IMR-90 (cell line): ENCODE results near the gene UNC13B. TPM values are rescaled to one million over a fixed set of nuclear protein-coding genes. Genes with fewer than 3 reads are reported as not detected.

Source experiments
- ATAC-seq: fragments of 200-7000 bp; cut with Tn5 transposase; 2 replicates; pipeline ENCODE4 v1.9.1; 2020; ENCODE audit warnings: low read depth, mild to moderate bottlenecking, moderate library complexity
- BruUV-seq: library from RNA; stranded (reverse); fragments of 400-500 nt; replicated peaks from 2 replicates; lab custom pipeline; 2021; lab: Mats Ljungman, UMichigan
- CTCF ChIA-PET: fragments of 300-600 bp; formaldehyde crosslinking; extraction: SDS; loops from one replicate; lab custom pipeline; 2021; ENCODE audit warnings: antibody characterized with exemption; lab: Yijun Ruan, JAX
- POLR2A ChIA-PET: fragments of 300-600 bp; sonication (Branson Sonifier 250); formaldehyde crosslinking; loops from one replicate; lab custom pipeline; 2022; ENCODE audit warnings: antibody characterized with exemption; ENCODE audit not compliant: unreplicated experiment; lab: Charles Lee
- DNase-seq: peaks from one replicate; pipeline ENCODE4 v3.0.0; 2013
- H2AFZ ChIP-seq: replicated peaks from 2 replicates; pipeline ENCODE3; 2013; ENCODE audit warnings: low read length, mild to moderate bottlenecking; ENCODE audit not compliant: poor library complexity
- H2AK5ac ChIP-seq: 2 replicates; pipeline ENCODE4 v1.6.1; 2013; ENCODE audit warnings: low read depth, low read length, inconsistent platforms
- H2AK9ac ChIP-seq: replicated peaks from 2 replicates; pipeline ENCODE3; 2013; ENCODE audit warnings: mild to moderate bottlenecking, low read depth, low read length, moderate library complexity; ENCODE audit not compliant: poor library complexity
- H2BK120ac ChIP-seq: 2 replicates; pipeline ENCODE4 v1.6.1; 2013; ENCODE audit warnings: low read depth, low read length, inconsistent platforms
- H2BK15ac ChIP-seq: 3 replicates; pipeline ENCODE4 v1.6.1; 2013; ENCODE audit warnings: low read depth, low read length, inconsistent platforms
- H2BK20ac ChIP-seq: 2 replicates; pipeline ENCODE4 v1.6.1; 2013; ENCODE audit warnings: low read depth, mild to moderate bottlenecking, inconsistent platforms, low read length, moderate library complexity
- H2BK5ac ChIP-seq: 2 replicates; pipeline ENCODE4 v1.6.1; 2013; ENCODE audit warnings: mild to moderate bottlenecking, low read depth, low read length, inconsistent platforms; ENCODE audit not compliant: poor library complexity, severe bottlenecking
- H3K14ac ChIP-seq: replicated peaks from 2 replicates; pipeline ENCODE4 v1.6.1; 2013; ENCODE audit warnings: low read depth, low read length, inconsistent platforms
- H3K18ac ChIP-seq: 2 replicates; pipeline ENCODE4 v1.6.1; 2013; ENCODE audit warnings: low read depth, low read length, control low read depth
- H3K23ac ChIP-seq: 2 replicates; pipeline ENCODE4 v1.6.1; 2013; ENCODE audit warnings: low read depth, low read length, inconsistent platforms
- H3K27ac ChIP-seq: 2 replicates; pipeline ENCODE4 v1.5.1; 2013; ENCODE audit warnings: mild to moderate bottlenecking, control low read depth, low read length; ENCODE audit not compliant: insufficient read depth
- H3K27me3 ChIP-seq: 2 replicates; pipeline ENCODE4 v1.6.1; 2013; ENCODE audit warnings: low read length; ENCODE audit not compliant: control insufficient read depth, insufficient read depth
- H3K36me3 ChIP-seq: 2 replicates; pipeline ENCODE4 v1.6.1; 2013; ENCODE audit warnings: low read length, mixed read lengths; ENCODE audit not compliant: control insufficient read depth, insufficient read depth
- H3K4ac ChIP-seq: 2 replicates; pipeline ENCODE4 v1.6.1; 2013; ENCODE audit warnings: low read depth, low read length, inconsistent platforms
- H3K4me1 ChIP-seq: 2 replicates; pipeline ENCODE4 v1.6.1; 2013; ENCODE audit warnings: low read length, mixed read lengths; ENCODE audit not compliant: control insufficient read depth, insufficient read depth
- H3K4me2 ChIP-seq: 2 replicates; pipeline ENCODE4 v1.6.1; 2013; ENCODE audit warnings: low read depth, mild to moderate bottlenecking, control low read depth, low read length, moderate library complexity
- H3K4me3 ChIP-seq: 2 replicates; pipeline ENCODE4 v1.5.1; 2013; ENCODE audit warnings: low read depth, mild to moderate bottlenecking, control low read depth, low read length, moderate library complexity; ENCODE audit not compliant: insufficient read depth
- H3K56ac ChIP-seq: 2 replicates; pipeline ENCODE4 v1.6.1; 2013; ENCODE audit warnings: low read length, inconsistent platforms; ENCODE audit not compliant: insufficient read depth; ENCODE audit errors: extremely low read depth
- H3K79me1 ChIP-seq, 2 experiments: 2 replicates each; pipeline ENCODE4 v1.6.1; 2013; ENCODE audit warnings: low read length in 2 of 2, inconsistent platforms in 1 of 2, low read depth in 1 of 2
- H3K9ac ChIP-seq: 2 replicates; pipeline ENCODE4 v1.6.1; 2013; ENCODE audit warnings: low read depth, low read length, control low read depth
- H3K9me1 ChIP-seq: 2 replicates; pipeline ENCODE4 v1.6.1; 2013; ENCODE audit warnings: low read length, inconsistent platforms; ENCODE audit not compliant: insufficient read depth
- H3K9me3 ChIP-seq: 2 replicates; pipeline ENCODE4 v1.6.1; 2013; ENCODE audit warnings: low read length; ENCODE audit not compliant: control insufficient read depth, insufficient read depth
- H4K20me1 ChIP-seq: 2 replicates; pipeline ENCODE4 v1.6.1; 2013; ENCODE audit warnings: low read length, inconsistent platforms; ENCODE audit not compliant: insufficient read depth
- H4K5ac ChIP-seq: 2 replicates; pipeline ENCODE4 v1.6.1; 2013; ENCODE audit warnings: mild to moderate bottlenecking, low read depth, low read length, control low read depth
- H4K8ac ChIP-seq, 2 experiments: 2 replicates each; pipeline ENCODE4 v1.6.1; 2013; ENCODE audit warnings: low read depth in 2 of 2, low read length in 2 of 2, control low read depth in 1 of 2, inconsistent platforms in 1 of 2
- H4K91ac ChIP-seq: 2 replicates; pipeline ENCODE4 v1.6.1; 2013; ENCODE audit warnings: low read depth, low read length, inconsistent platforms; ENCODE audit not compliant: insufficient read depth
- BHLHE40 ChIP-seq: fragments of 150-350 bp; IDR thresholded peaks from 2 replicates; pipeline ENCODE4 v1.6.1; 2016; ENCODE audit warnings: mild to moderate bottlenecking, low read depth, low read length
- CEBPB ChIP-seq: IDR thresholded peaks from 2 replicates; pipeline ENCODE4 v1.6.1; 2012; ENCODE audit warnings: low read depth, low read length, improper control_type of control experiment
- CHD1 ChIP-seq: IDR thresholded peaks from 2 replicates; pipeline ENCODE4 v1.6.1; 2012; ENCODE audit warnings: low read depth, low read length, improper control_type of control experiment
- FOS ChIP-seq: fragments of 150-350 bp; IDR thresholded peaks from 2 replicates; pipeline ENCODE4 v1.6.1; 2016; ENCODE audit warnings: low read depth, low read length
- MAZ ChIP-seq: IDR thresholded peaks from 2 replicates; pipeline ENCODE4 v1.6.1; 2012; ENCODE audit warnings: low read depth, mild to moderate bottlenecking, low read length, improper control_type of control experiment, moderate library complexity, borderline replicate concordance
- MXI1 ChIP-seq: IDR thresholded peaks from 2 replicates; pipeline ENCODE4 v1.6.1; 2012; ENCODE audit warnings: low read depth, mild to moderate bottlenecking, low read length, moderate library complexity, borderline replicate concordance
- POLR2A ChIP-seq: IDR thresholded peaks from 2 replicates; pipeline ENCODE4 v1.6.1; 2012; ENCODE audit warnings: mild to moderate bottlenecking, low read depth, low read length
- RAD21 ChIP-seq: IDR thresholded peaks from 2 replicates; pipeline ENCODE4 v1.6.1; 2012; ENCODE audit warnings: low read length, improper control_type of control experiment
- RCOR1 ChIP-seq: IDR thresholded peaks from 2 replicates; pipeline ENCODE4 v1.6.1; 2012; ENCODE audit warnings: mild to moderate bottlenecking, low read length, improper control_type of control experiment; ENCODE audit not compliant: insufficient replicate concordance
- WGBS, 2 experiments: methylation state at CpG; one replicate each; pipeline versions ENCODE4 v1.1.5 to v1.1.7; 2013; ENCODE audit warnings: missing lambda C conversion rate in 2 of 2; ENCODE audit not compliant: insufficient read length in 1 of 2; ENCODE audit errors: extremely low coverage in 2 of 2; 5-methylcytosine and 5-hydroxymethylcytosine counted together
- dilution Hi-C: fragments of 300-500 bp; cut with HindIII; formaldehyde crosslinking; loops from one replicate; pipeline ENCODE4 v1.14.3; 2018; ENCODE audit warnings: low sequenced_read_pairs; ENCODE audit not compliant: unreplicated experiment
- in situ Hi-C: fragments of 300-500 bp; cut with MboI; formaldehyde crosslinking; loops from 3 replicates; pipeline ENCODE4 v1.14.3; 2019; ENCODE audit warnings: low sequenced_read_pairs, inconsistent platforms, mixed read lengths
- intact Hi-C: fragments of 100-400 bp; cut with micrococcal nuclease; formaldehyde crosslinking; loops from 2 replicates; pipeline ENCODE4 v1.10.0; 2022
- polyA plus RNA-seq, 3 experiments: library from polyadenylated mRNA; depleted of rRNA; stranded (reverse); fragments of >200 nt; gene quantifications; 2 replicates each; pipeline ENCODE4 v1.2.3, GENCODE V29; 2012; ENCODE audit warnings: low replicate concordance in 1 of 3
- total RNA-seq: library from RNA; depleted of rRNA; stranded (reverse); fragments of >200 nt; gene quantifications from 2 replicates; pipeline ENCODE4 v1.2.3, GENCODE V29; 2012
- TF ChIP-seq, protein P1 (sequence below): fragments of 150-350 bp; IDR thresholded peaks from 2 replicates; pipeline ENCODE4 v1.6.1; 2017; ENCODE audit warnings: mild to moderate bottlenecking, antibody characterized with exemption, low read length, low read depth
- TF ChIP-seq, protein P2 (sequence below): conservative IDR thresholded peaks from 2 replicates; pipeline ENCODE4 v1.5.1; 2012; ENCODE audit warnings: mild to moderate bottlenecking, low read depth, low read length, improper control_type of control experiment
- TF ChIP-seq, protein P3 (sequence below): fragments of 150-350 bp; IDR thresholded peaks from 2 replicates; pipeline ENCODE4 v1.6.1; 2016; ENCODE audit warnings: low read depth, mild to moderate bottlenecking, low read length, moderate library complexity, borderline replicate concordance

UNC13B gene
- total and polyA plus RNA-seq, 2 of the 4 experiments (the other 2 are of a cell fraction): 7.5 to 14.3 TPM

DNA sequence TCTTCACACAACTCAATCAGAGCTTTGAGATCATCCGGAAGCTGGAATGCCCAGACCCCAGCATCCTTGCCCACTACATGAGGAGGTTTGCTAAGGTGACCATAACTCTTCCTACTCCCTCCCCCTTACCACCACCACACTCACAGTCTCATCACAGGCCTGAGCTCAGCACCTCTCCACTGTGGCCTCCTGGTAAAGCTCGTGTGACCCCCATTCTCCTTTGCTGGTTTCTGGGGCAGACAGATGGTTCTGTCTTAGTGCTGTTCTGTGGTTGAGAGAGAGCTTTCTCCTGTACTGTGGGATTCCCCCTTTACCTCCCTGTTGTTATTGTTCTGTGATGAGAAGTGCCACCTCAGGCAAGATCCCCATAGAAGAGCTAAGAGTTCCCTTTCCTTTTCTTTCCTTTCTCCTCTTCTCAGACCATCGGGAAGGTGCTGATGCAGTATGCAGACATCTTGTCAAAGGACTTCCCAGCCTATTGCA lies 235.4 kb downstream of the UNC13B start:
- Histone ChIP-seq H4K5ac (no peak overlapping the region), H3K18ac (no peak overlapping the region), H3K9me1 (peaks cover 2% of the 10 kb centered on the region; the same call in 1 of the 2 replicates), H2AK9ac (no peak overlapping the region), H2BK20ac (no peak overlapping the region), H3K23ac (no peak overlapping the region), H2BK120ac (no peak overlapping the region), H3K56ac (no peak overlapping the region), H3K4me3 (no peak overlapping the region), H2AK5ac (no peak overlapping the region), H3K9me3 (no peaks in the 10 kb centered on the region), H3K27ac (no peak overlapping the region), H3K36me3 (peaks cover 19% of the 10 kb centered on the region), H2AFZ (no peak overlapping the region), H4K8ac (no peak overlapping the region), H4K20me1 (no peaks in the 10 kb centered on the region), H3K4me2 (no peak overlapping the region), H3K27me3 (no peaks in the 10 kb centered on the region), H2BK5ac (no peak overlapping the region), H3K14ac (no peak overlapping the region), H3K4ac (no peak overlapping the region), H3K9ac (no peak overlapping the region), H4K91ac (no peak overlapping the region), H2BK15ac (no peak overlapping the region), H3K79me1 (no peaks in the 10 kb centered on the region), H3K4me1 (no peaks in the 10 kb centered on the region)
- in situ Hi-C loops (no loop called here), intact Hi-C loops (no loop called here), dilution Hi-C loops (no loop called here)
- ATAC-seq (no peak), DNase-seq (no peak)
- WGBS, 2 experiments: no CpG with 5 or more reads among the region's 3 CpGs
- CTCF ChIA-PET: interaction anchor here (0.6 kb wide), 1 partner anchor 331 kb away, joined by 3 read pairs; no protein-coding TSS in a partner anchor
- TF ChIP-seq, protein P1, sequence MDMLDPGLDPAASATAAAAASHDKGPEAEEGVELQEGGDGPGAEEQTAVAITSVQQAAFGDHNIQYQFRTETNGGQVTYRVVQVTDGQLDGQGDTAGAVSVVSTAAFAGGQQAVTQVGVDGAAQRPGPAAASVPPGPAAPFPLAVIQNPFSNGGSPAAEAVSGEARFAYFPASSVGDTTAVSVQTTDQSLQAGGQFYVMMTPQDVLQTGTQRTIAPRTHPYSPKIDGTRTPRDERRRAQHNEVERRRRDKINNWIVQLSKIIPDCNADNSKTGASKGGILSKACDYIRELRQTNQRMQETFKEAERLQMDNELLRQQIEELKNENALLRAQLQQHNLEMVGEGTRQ: no peak
- TF ChIP-seq CEBPB (no peak), POLR2A (no peak), CHD1 (no peak), MXI1 (no peak), RCOR1 (no peak), FOS (no peak), MAZ (no peak), BHLHE40 (no peak), RAD21 (no peak)
- TF ChIP-seq, protein P2, sequence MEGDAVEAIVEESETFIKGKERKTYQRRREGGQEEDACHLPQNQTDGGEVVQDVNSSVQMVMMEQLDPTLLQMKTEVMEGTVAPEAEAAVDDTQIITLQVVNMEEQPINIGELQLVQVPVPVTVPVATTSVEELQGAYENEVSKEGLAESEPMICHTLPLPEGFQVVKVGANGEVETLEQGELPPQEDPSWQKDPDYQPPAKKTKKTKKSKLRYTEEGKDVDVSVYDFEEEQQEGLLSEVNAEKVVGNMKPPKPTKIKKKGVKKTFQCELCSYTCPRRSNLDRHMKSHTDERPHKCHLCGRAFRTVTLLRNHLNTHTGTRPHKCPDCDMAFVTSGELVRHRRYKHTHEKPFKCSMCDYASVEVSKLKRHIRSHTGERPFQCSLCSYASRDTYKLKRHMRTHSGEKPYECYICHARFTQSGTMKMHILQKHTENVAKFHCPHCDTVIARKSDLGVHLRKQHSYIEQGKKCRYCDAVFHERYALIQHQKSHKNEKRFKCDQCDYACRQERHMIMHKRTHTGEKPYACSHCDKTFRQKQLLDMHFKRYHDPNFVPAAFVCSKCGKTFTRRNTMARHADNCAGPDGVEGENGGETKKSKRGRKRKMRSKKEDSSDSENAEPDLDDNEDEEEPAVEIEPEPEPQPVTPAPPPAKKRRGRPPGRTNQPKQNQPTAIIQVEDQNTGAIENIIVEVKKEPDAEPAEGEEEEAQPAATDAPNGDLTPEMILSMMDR: no peak
- TF ChIP-seq, protein P3, sequence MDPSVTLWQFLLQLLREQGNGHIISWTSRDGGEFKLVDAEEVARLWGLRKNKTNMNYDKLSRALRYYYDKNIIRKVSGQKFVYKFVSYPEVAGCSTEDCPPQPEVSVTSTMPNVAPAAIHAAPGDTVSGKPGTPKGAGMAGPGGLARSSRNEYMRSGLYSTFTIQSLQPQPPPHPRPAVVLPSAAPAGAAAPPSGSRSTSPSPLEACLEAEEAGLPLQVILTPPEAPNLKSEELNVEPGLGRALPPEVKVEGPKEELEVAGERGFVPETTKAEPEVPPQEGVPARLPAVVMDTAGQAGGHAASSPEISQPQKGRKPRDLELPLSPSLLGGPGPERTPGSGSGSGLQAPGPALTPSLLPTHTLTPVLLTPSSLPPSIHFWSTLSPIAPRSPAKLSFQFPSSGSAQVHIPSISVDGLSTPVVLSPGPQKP: no peak
- POLR2A ChIA-PET: no interaction called here
- BruUV-seq: no TSS peak
